Measurements from ENCODE around the gene HAPLN2.

The HAPLN2 gene

DNA sequence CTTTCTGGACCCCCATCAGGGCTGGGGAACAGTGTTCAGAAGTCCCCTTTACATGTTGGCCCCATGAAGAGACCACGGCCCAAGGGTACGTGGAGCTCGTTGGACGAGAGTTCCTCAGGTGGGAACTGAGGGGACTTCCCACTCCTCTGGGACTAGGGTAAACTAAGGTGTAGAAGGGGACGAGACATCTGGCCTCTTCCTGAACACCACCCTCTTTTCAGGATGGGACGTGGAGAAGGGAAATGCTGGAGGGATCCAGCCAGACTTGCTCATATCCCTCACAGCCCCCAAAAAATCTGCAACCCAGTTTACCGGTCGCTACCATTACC lies 25.6 kb upstream of the HAPLN2 start:
- DNase-seq (ENCODE audit: extremely low read depth, insufficient read length), result no peak
- no peak overlapping the region for H3K4me3 ChIP-seq (replicated peaks; ENCODE audit: low read depth, low read length)
- no peaks in the 10 kb centered on the region for H3K27me3 ChIP-seq (replicated peaks; ENCODE audit: control insufficient read depth, insufficient read depth, low read length)
- TF ChIP-seq, protein P1, sequence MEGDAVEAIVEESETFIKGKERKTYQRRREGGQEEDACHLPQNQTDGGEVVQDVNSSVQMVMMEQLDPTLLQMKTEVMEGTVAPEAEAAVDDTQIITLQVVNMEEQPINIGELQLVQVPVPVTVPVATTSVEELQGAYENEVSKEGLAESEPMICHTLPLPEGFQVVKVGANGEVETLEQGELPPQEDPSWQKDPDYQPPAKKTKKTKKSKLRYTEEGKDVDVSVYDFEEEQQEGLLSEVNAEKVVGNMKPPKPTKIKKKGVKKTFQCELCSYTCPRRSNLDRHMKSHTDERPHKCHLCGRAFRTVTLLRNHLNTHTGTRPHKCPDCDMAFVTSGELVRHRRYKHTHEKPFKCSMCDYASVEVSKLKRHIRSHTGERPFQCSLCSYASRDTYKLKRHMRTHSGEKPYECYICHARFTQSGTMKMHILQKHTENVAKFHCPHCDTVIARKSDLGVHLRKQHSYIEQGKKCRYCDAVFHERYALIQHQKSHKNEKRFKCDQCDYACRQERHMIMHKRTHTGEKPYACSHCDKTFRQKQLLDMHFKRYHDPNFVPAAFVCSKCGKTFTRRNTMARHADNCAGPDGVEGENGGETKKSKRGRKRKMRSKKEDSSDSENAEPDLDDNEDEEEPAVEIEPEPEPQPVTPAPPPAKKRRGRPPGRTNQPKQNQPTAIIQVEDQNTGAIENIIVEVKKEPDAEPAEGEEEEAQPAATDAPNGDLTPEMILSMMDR (IDR thresholded peaks at IDR 0.05; ENCODE audit: insufficient read depth, low read length, poor library complexity, severe bottlenecking), result no peak
- peaks cover 20% of the 10 kb centered on the region for H3K36me3 ChIP-seq (ENCODE audit: control insufficient read depth, insufficient read depth, low read length)

DNA sequence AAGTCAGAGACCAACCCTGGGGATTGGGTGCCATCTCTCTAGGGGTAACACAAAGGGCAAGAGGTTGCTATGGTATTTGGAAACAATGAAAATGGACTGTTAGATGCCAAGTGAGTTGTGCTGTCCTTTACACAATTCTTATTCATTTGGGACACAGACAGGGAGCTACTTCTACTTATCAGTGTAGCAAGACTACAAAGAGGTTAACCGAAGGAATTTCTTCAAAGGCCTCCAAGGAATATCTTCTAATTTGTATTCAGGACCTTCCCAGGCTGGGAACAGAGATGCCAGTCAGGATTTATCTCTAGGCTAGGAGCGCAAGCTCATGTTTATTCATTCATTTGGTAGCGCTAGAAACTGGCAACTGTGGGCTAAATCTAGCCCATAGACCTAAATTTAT lies 25.0 kb upstream of the HAPLN2 start:
- Histone ChIP-seq H3K4me3 (replicated peaks; ENCODE audit: low read depth, low read length) (no peak overlapping the region), H3K27me3 (replicated peaks; ENCODE audit: control insufficient read depth, insufficient read depth, low read length) (no peaks in the 10 kb centered on the region), H3K36me3 (ENCODE audit: control insufficient read depth, insufficient read depth, low read length) (peaks cover 20% of the 10 kb centered on the region)
- TF ChIP-seq, protein P1 (IDR thresholded peaks at IDR 0.05; ENCODE audit: insufficient read depth, low read length, poor library complexity, severe bottlenecking), result no peak
- DNase-seq (ENCODE audit: extremely low read depth, insufficient read length), result no peak

DNA sequence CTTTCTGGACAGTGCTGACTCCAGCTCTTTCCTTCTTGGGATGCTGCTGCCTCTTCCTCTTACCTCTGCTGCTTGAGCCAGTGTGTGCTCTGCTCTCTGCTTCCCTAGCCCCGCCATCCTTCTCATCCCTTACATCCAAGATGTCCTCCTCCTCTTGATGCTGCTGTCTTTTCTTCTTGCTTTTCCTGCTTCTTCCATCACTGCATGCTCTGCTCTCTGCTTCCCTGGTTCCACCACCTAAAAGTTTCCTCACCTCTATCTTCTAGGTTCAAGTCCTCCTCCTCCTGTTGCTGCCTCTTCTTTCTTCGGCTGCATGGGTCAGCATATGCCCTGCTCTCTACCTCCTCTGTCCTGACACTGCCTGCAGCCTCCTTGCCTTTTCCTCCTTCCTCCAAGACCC lies 24.2 kb upstream of the HAPLN2 start:
- H3K36me3 ChIP-seq (ENCODE audit: control insufficient read depth, insufficient read depth, low read length), result peaks cover 20% of the 10 kb centered on the region
- DNase-seq (ENCODE audit: extremely low read depth, insufficient read length), result no peak
- H3K27me3 ChIP-seq (replicated peaks; ENCODE audit: control insufficient read depth, insufficient read depth, low read length), result no peaks in the 10 kb centered on the region
- TF ChIP-seq, protein P1 (IDR thresholded peaks at IDR 0.05; ENCODE audit: insufficient read depth, low read length, poor library complexity, severe bottlenecking), result no peak
- no peak overlapping the region for H3K4me3 ChIP-seq (replicated peaks; ENCODE audit: low read depth, low read length)

DNA sequence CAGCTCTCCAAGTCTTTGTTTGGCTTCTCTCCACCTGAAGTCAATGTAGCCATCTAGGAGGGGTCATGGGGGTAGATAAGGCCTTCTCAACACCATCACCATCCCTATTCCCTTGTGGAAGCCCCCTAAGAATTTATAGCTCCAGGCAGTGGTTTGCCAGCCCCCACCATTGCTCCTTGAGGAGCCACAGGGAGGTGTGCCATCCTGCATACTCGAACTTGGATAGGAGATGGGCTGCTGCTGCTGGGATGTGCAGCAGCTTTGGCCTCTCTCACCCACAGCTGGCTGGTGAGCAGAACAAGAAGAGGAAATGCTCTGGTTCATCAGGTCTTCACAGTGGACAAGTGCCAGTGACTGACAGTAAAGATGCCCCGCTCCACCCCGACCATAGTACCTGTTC lies 22.8 kb upstream of the HAPLN2 start:
- DNase-seq (ENCODE audit: extremely low read depth, insufficient read length), result no peak
- no peaks in the 10 kb centered on the region for H3K27me3 ChIP-seq (replicated peaks; ENCODE audit: control insufficient read depth, insufficient read depth, low read length)
- peaks cover 20% of the 10 kb centered on the region for H3K36me3 ChIP-seq (ENCODE audit: control insufficient read depth, insufficient read depth, low read length)
- TF ChIP-seq, protein P1 (IDR thresholded peaks at IDR 0.05; ENCODE audit: insufficient read depth, low read length, poor library complexity, severe bottlenecking), result no peak
- no peak overlapping the region for H3K4me3 ChIP-seq (replicated peaks; ENCODE audit: low read depth, low read length)

DNA sequence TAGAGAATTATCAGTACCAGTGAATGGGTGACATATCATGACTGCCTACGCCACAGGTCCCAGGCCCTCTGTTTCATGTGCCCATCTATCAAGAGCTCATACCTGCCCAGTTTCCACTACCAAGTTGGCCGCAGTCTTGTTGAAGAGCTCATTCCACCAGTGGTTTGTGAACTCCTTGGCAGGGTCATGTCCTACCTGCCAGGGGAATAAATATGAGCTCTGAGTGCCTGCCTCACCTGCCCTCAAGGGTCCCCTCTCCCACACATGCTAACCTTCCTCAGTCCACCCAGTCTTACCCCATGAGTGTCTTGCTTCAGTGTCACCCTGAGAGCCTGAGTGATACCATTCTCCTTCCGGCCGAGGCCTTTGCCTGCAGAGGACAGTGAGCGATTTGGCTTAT lies 21.1 kb upstream of the HAPLN2 start:
- no peak for DNase-seq (ENCODE audit: extremely low read depth, insufficient read length)
- TF ChIP-seq, protein P1 (IDR thresholded peaks at IDR 0.05; ENCODE audit: insufficient read depth, low read length, poor library complexity, severe bottlenecking), result no peak
- Histone ChIP-seq H3K27me3 (replicated peaks; ENCODE audit: control insufficient read depth, insufficient read depth, low read length) (no peaks in the 10 kb centered on the region), H3K4me3 (replicated peaks; ENCODE audit: low read depth, low read length) (no peak overlapping the region), H3K36me3 (ENCODE audit: control insufficient read depth, insufficient read depth, low read length) (peaks cover 20% of the 10 kb centered on the region)

DNA sequence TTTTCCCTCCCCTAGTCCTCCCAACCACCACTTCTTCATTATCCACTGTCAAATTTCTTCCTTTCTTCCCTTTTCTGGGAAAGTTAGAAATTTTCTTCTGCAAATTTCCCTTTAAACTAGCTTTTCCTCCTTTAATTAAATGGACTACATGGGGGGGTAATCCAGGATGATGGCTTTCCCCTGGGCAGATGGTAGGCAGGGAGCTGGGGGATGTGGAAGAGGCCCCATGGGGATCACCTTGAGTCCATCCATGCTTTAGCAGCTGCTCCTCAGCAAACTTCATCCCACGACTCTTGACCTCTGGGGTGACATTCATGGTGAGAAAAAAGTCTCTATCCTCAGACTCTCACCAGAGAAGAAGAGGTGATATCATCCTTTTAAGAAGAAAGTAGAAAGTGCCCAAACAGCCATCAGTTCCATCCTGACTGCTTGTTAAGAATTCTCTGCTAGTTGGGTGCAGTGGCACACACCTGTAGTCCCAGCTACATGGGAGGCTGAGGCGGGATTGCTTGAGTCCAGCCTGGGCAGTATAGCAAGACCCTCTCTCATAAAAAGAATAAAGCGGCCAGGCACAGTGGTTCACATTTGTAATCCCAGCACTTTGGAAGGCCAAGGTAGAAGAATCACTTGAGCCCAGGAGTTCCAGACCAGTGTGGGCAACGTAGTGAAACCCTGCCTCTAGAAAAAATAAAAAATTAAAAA lies 20.3 kb upstream of the HAPLN2 start:
- Histone ChIP-seq H3K36me3 (ENCODE audit: control insufficient read depth, insufficient read depth, low read length) (peaks cover 20% of the 10 kb centered on the region), H3K27me3 (replicated peaks; ENCODE audit: control insufficient read depth, insufficient read depth, low read length) (no peaks in the 10 kb centered on the region), H3K4me3 (replicated peaks; ENCODE audit: low read depth, low read length) (no peak overlapping the region)
- TF ChIP-seq, protein P1 (IDR thresholded peaks at IDR 0.05; ENCODE audit: insufficient read depth, low read length, poor library complexity, severe bottlenecking), result no peak
- DNase-seq (ENCODE audit: extremely low read depth, insufficient read length), result no peak
